Choroid plexus epithelial cell (primary cell): ENCODE data around the gene PLPP3.

Experiments used
- DNase-seq: peaks from one replicate; pipeline ENCODE4 v3.0.0-alpha.2; 2010; ENCODE audit warnings: low read depth
- H3K4me3 ChIP-seq: 2 replicates; pipeline ENCODE4 v1.5.1; 2011; ENCODE audit warnings: low read depth, mild to moderate bottlenecking, control low read depth, low read length, moderate library complexity
- TF ChIP-seq, protein P1 (sequence below): conservative IDR thresholded peaks from 2 replicates; pipeline ENCODE4 v1.5.1; 2011; ENCODE audit warnings: low read depth, mild to moderate bottlenecking, control low read depth, inconsistent platforms, low read length, moderate library complexity

PLPP3 gene

DNA sequence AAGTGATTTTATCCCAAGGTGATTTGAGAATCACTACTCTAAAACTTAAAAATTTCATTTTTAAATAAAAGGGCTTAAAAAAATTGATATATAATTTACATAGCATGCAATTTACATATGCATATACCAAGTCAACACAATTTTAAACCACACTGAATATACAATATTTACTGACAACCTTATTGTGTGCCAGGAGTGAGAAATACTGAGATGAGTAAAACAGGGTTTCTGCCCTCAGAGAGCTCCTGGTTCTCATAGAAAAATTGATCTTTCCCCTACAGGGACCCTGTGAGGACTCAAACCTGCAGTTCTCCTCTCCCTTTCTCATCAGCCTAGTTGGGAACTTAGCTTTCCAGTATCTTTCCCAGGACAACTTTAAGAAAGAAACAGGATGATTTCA is 27.0 kb downstream of the PLPP3 start:
- TF ChIP-seq, protein P1, sequence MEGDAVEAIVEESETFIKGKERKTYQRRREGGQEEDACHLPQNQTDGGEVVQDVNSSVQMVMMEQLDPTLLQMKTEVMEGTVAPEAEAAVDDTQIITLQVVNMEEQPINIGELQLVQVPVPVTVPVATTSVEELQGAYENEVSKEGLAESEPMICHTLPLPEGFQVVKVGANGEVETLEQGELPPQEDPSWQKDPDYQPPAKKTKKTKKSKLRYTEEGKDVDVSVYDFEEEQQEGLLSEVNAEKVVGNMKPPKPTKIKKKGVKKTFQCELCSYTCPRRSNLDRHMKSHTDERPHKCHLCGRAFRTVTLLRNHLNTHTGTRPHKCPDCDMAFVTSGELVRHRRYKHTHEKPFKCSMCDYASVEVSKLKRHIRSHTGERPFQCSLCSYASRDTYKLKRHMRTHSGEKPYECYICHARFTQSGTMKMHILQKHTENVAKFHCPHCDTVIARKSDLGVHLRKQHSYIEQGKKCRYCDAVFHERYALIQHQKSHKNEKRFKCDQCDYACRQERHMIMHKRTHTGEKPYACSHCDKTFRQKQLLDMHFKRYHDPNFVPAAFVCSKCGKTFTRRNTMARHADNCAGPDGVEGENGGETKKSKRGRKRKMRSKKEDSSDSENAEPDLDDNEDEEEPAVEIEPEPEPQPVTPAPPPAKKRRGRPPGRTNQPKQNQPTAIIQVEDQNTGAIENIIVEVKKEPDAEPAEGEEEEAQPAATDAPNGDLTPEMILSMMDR = no peak
- DNase-seq = no peak
- no peak overlapping the region for H3K4me3 ChIP-seq

DNA sequence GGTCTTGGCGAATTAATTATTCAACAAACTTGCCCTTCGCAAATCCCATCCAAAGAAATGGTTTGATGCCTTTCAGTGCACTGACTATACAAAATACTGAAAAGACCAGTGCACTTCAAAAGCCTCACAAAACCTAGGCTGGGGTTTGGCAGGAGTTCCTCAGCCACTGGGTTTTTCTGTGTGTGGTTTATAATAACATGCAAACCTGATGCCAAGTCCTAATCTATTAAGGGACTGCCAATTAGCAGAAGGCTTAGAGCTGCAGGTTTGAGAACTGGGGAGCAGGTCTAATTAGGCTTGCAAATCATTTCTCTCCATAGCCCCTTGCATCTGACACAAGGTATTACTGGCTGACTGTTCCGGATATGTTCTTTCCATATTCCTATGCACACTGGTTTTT is 27.7 kb downstream of the PLPP3 start:
- DNase-seq = no peak
- H3K4me3 ChIP-seq = no peak overlapping the region
- TF ChIP-seq, protein P1 = no peak

DNA sequence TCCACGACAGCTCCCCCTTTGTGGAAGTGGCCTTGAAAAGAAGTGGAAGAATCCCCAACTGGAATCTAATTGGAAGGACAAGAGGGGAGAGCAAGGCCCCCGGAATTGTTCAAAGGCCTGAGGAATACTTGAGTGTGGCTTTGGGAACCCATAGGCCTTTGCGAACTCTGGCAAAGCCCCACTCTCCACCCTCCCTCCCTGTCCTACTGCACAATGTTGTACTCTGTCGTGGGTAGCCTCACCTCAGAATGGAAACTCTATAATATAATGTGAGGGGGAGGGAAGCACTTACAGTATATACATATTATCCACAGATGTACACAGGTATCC is 28.5 kb downstream of the PLPP3 start:
- TF ChIP-seq, protein P1 = no peak
- no peak for DNase-seq
- no peak overlapping the region for H3K4me3 ChIP-seq

DNA sequence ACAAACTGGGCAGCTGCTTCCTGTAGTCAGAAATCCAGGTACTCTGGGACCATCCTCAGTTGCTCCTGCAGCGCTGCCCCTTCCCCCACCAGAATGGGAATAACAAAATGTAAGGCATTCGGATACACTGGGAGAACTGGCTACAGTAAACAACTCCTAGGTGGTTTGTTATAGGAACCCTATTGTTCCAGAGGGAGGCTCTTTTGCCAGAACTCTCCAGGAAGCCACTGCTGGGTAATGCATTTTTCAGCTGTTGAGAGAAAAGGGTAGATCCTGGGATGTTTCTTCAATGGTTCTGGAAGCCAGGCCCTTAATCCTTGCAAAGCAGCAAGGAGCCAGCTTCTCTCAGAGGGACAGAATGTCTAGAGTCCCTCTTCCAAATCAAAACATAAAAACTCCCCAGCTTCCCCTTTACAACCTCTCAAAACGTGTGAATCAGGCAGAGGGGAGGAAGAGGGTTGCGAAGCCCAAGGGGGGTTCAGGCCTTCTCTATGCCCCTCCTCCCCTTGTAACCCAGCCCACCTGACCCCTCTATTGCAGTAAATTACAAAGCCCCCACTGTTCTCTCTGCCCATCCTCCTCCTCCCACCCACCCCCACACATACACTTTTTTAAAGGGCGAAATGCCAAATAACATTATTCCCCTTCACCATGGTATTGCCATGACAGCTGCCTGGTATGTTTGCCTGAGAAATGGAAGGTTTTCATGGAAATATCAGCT is 29.1 kb downstream of the PLPP3 start:
- DNase-seq = no peak
- TF ChIP-seq, protein P1 = no peak
- no peak overlapping the region for H3K4me3 ChIP-seq

DNA sequence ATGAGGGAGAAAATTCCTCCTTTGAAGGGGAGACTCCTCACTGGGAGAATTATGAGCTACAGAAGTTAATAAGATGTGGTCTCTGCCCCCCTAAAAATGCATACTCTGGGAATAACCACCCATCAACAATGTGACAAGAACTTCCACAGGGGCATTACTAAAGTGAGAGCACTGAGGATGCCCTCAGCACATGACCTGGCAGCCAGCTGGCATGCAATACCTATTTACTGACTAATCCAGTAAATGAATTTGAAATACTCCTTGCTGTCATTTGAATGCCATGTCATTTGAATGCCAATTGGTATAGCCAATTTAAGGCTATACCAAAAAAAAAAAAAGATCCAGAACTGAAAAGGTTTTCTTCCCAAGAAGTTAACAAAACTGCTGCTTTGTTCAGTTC is 30.8 kb downstream of the PLPP3 start:
- no peak for DNase-seq
- no peak overlapping the region for H3K4me3 ChIP-seq
- TF ChIP-seq, protein P1 = no peak

DNA sequence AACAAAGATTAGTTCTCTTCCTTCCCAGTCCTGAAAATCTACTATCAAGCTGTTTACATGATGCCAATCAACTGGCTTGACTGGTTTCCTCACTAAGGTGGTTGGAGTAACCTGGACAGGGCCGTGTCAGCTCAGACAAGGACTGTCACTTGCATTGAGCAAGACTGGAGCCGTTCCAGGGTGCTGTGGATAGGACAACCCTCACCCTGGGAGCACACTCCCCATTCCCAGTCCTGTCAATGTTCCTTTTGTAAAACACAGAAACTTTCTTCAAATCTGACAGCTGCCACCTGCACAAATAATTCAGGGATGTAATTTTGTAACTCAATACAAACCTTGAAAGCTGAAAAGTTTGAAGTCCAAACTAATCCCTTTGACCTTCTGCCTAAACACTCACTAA is 31.4 kb downstream of the PLPP3 start:
- DNase-seq = no peak
- no peak overlapping the region for H3K4me3 ChIP-seq
- TF ChIP-seq, protein P1 = no peak

DNA sequence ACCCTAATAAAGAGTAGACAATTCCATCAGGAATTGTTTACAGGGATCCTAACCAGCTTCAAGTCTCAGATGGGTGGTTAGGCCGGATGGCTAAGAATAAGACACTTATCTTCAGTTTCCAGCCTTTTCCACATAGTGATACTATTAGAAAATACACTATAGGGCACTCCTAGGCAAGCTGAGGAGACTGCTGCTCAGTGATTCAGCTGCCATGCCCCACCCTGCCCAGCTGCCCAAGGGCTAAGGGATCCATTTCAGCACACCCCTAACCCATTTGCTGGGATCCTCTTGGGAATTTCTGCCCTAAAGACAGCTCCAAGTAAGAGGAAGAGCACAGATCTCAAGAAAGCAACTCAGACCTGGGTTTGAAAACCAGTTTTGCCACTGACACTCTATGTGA is 31.9 kb downstream of the PLPP3 start:
- H3K4me3 ChIP-seq = no peak overlapping the region
- TF ChIP-seq, protein P1 = no peak
- no peak for DNase-seq
